NCI-H1436 treated with DMSO at 0.1 percent for 48 hours (cell line): ENCODE measurements around the gene HSPA1A.

Source experiments
- DNase-seq: peaks from one replicate; lab custom pipeline; 2025; lab: John Stamatoyannopoulos, UW

HSPA1A gene

GRCh38 chr6:31815025-31815838 is at the start of gene HSPA1A, which contains the start of gene HSPA1L:
Gene HSPA1A, plus strand, starts transcription at chr6:31815543. Its CDS starts 214 bp downstream, at chr6:31815757.
Gene HSPA1L, minus strand, starts transcription at chr6:31815283. Its CDS starts 3,311 bp downstream, at chr6:31811972.
- DNase-seq, result peak; percentile 78

GRCh38 chr6:31765559-31765909 is 49.8 kb upstream of the HSPA1A start:
- DNase-seq, result no peak

- DNase-seq, result no peak
These were observed 49.2 kb upstream of the HSPA1A start for GRCh38 chr6:31765910-31766794.

GRCh38 chr6:31767096-31767645 is 48.2 kb upstream of the HSPA1A start:
- no peak for DNase-seq

GRCh38 chr6:31768363-31769257 is 46.7 kb upstream of the HSPA1A start:
- DNase-seq, result no peak

GRCh38 chr6:31769684-31770371 is 45.5 kb upstream of the HSPA1A start:
- no peak for DNase-seq

- DNase-seq, result no peak
These were observed 44.5 kb upstream of the HSPA1A start for GRCh38 chr6:31770860-31771259.

GRCh38 chr6:31771992-31772358 is 43.4 kb upstream of the HSPA1A start:
- DNase-seq, result no peak

- DNase-seq, result no peak
These were observed 40.2 kb upstream of the HSPA1A start for GRCh38 chr6:31775184-31775583.

GRCh38 chr6:31775633-31776484 is 39.5 kb upstream of the HSPA1A start:
- DNase-seq, result no peak

- DNase-seq, result no peak
These were observed 38.8 kb upstream of the HSPA1A start for GRCh38 chr6:31776485-31776988.

GRCh38 chr6:31776989-31777666 is 38.2 kb upstream of the HSPA1A start, which contains the start of gene VWA7:
Gene VWA7, minus strand, starts transcription at chr6:31777328. Its CDS starts 549 bp downstream, at chr6:31776779.
- peak; percentile 19 for DNase-seq

GRCh38 chr6:31777667-31778050 is 37.7 kb upstream of the HSPA1A start:
- DNase-seq, result no peak

- DNase-seq, result no peak
These were observed 37.1 kb upstream of the HSPA1A start for GRCh38 chr6:31778193-31778592.

- no peak for DNase-seq
These were observed 36.1 kb upstream of the HSPA1A start for GRCh38 chr6:31778999-31779885.

- no peak for DNase-seq
These were observed 35.4 kb upstream of the HSPA1A start for GRCh38 chr6:31779908-31780307.

- no peak for DNase-seq
These were observed 34.7 kb upstream of the HSPA1A start for GRCh38 chr6:31780507-31781243.
